Neural cell (in vitro differentiated cells): ENCODE data around the gene FUBP3.

Source experiments
- EZH2 ChIP-seq: fragments of 200-600, 300-800 bp; shearing (Covaris generic), sonication (generic); IDR thresholded peaks from 2 replicates; pipeline ENCODE4 v1.6.1; 2014; ENCODE audit warnings: antibody characterized with exemption, low read length, borderline replicate concordance, mild to moderate bottlenecking; ENCODE audit not compliant: insufficient read depth, poor library complexity, severe bottlenecking
- POLR2AphosphoS5 ChIP-seq: IDR thresholded peaks from 2 replicates; pipeline ENCODE4 v1.6.1; 2012
- TAF1 ChIP-seq: IDR thresholded peaks from 2 replicates; pipeline ENCODE4 v1.6.1; 2012; ENCODE audit warnings: low read depth
- TF ChIP-seq, protein P1 (sequence below): fragments of 450-650 bp; IDR thresholded peaks from 2 replicates; pipeline ENCODE4 v1.5.1; 2014; ENCODE audit warnings: antibody characterized with exemption, mild to moderate bottlenecking, moderate library complexity; ENCODE audit not compliant: poor library complexity, severe bottlenecking

- TF ChIP-seq, protein P1, sequence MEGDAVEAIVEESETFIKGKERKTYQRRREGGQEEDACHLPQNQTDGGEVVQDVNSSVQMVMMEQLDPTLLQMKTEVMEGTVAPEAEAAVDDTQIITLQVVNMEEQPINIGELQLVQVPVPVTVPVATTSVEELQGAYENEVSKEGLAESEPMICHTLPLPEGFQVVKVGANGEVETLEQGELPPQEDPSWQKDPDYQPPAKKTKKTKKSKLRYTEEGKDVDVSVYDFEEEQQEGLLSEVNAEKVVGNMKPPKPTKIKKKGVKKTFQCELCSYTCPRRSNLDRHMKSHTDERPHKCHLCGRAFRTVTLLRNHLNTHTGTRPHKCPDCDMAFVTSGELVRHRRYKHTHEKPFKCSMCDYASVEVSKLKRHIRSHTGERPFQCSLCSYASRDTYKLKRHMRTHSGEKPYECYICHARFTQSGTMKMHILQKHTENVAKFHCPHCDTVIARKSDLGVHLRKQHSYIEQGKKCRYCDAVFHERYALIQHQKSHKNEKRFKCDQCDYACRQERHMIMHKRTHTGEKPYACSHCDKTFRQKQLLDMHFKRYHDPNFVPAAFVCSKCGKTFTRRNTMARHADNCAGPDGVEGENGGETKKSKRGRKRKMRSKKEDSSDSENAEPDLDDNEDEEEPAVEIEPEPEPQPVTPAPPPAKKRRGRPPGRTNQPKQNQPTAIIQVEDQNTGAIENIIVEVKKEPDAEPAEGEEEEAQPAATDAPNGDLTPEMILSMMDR = no peak
- TF ChIP-seq EZH2 (no peak), POLR2AphosphoS5 (no peak), TAF1 (no peak)
Measured at GRCh38 chr9:130543368-130543767, 36.0 kb upstream of the FUBP3 start.
